Measurements from ENCODE around the gene XRCC4. TPM values are rescaled to one million over a fixed set of nuclear protein-coding genes. Genes with fewer than 3 reads are reported as not detected.

The XRCC4 gene
- total and polyA plus RNA-seq, 8 donors, result 0.91 to 3.7 (median 1.8) TPM

- intact Hi-C loops (cut with DNase I), result no loop called here
- whole genome bisulfite sequencing, 2 donors, result 90 to 96% methylated on average over 3 of the region's 3 CpGs
- no peaks in the 10 kb centered on the region for H3K9me3 ChIP-seq
- TF ChIP-seq CTCF (IDR thresholded peaks at IDR 0.05), result no peak
- FAIRE-seq, result no peak
- no peaks in the 10 kb centered on the region for H3K27me3 ChIP-seq
- no peaks in the 10 kb centered on the region for H3K36me3 ChIP-seq
- no peak for ATAC-seq
- no peak overlapping the region for H3K4me3 ChIP-seq
- H3K27ac ChIP-seq, result peak overlapping the region in 1 of 4 donors; percentile 1
- no peaks in the 10 kb centered on the region for H3K4me1 ChIP-seq
- no peak for DNase-seq
Observed at GRCh38 chr5:83375049-83375745, 297.9 kb downstream of the XRCC4 start.

GRCh38 chr5:83376461-83376860 lies 299.1 kb downstream of the XRCC4 start:
- intact Hi-C loops (cut with DNase I), result no loop called here
- Histone ChIP-seq H3K36me3 (no peaks in the 10 kb centered on the region), H3K27me3 (no peaks in the 10 kb centered on the region), H3K9me3 (no peaks in the 10 kb centered on the region), H3K4me1 (no peaks in the 10 kb centered on the region), H3K4me3 (no peak overlapping the region), H3K27ac (no peak overlapping the region)
- no peak for ATAC-seq
- no peak for TF ChIP-seq CTCF (IDR thresholded peaks at IDR 0.05)
- no peak for DNase-seq
- no peak for FAIRE-seq
- WGBS, 2 donors, result 94 to 98% methylated on average over 2 of the region's 2 CpGs

- H3K36me3 ChIP-seq, result no peaks in the 10 kb centered on the region
- no peak overlapping the region for H3K4me3 ChIP-seq
- 85 to 90% methylated on average over 3 of the region's 3 CpGs for WGBS, 2 donors
- no peak for FAIRE-seq
- no peak overlapping the region for H3K27ac ChIP-seq
- no peak for DNase-seq
- no peaks in the 10 kb centered on the region for H3K27me3 ChIP-seq
- H3K9me3 ChIP-seq, result no peaks in the 10 kb centered on the region
- intact Hi-C loops (cut with DNase I), result no loop called here
- H3K4me1 ChIP-seq, result no peaks in the 10 kb centered on the region
- ATAC-seq, result peak in 2 of 4 donors; percentile 31 to 32
- TF ChIP-seq CTCF (IDR thresholded peaks at IDR 0.05), result no peak
Observed at GRCh38 chr5:83377131-83377865, 300.0 kb downstream of the XRCC4 start.

GRCh38 chr5:83378624-83379289 lies 301.4 kb downstream of the XRCC4 start:
- no peak for TF ChIP-seq CTCF (IDR thresholded peaks at IDR 0.05)
- no peaks in the 10 kb centered on the region for H3K36me3 ChIP-seq
- WGBS, 2 donors, result 84 to 85% methylated on average over 7 of the region's 7 CpGs
- FAIRE-seq, result no peak
- intact Hi-C loops (cut with DNase I), result no loop called here
- no peak overlapping the region for H3K27ac ChIP-seq
- peak in 1 of 4 donors; percentile 18 for ATAC-seq
- H3K27me3 ChIP-seq, result no peaks in the 10 kb centered on the region
- no peak overlapping the region for H3K4me3 ChIP-seq
- H3K9me3 ChIP-seq, result no peaks in the 10 kb centered on the region
- DNase-seq, result no peak
- no peaks in the 10 kb centered on the region for H3K4me1 ChIP-seq

All from pancreas (tissue), 10 donors.